MM.1S (cell line): ENCODE measurements around the gene PERCC1.
"Not testable (repeated sequence)": the region's sequence is repeated elsewhere in the genome, so short reads cannot be mapped to it uniquely, and the experiment has no call there.

Experiments
- DNase-seq: peaks from one replicate; pipeline ENCODE4 v3.0.0-alpha.2; 2015
- H2AFZ ChIP-seq: fragments of 300-600 bp; sonication (generic); 2 replicates; pipeline ENCODE4 v1.6.0; 2016; ENCODE audit warnings: antibody characterized with exemption, low read length
- H3F3A ChIP-seq: fragments of 300-600 bp; sonication (generic); 2 replicates; pipeline ENCODE4 v1.6.1; 2016; ENCODE audit warnings: mild to moderate bottlenecking, antibody characterized with exemption, low read length, moderate library complexity, mixed read lengths; ENCODE audit not compliant: insufficient read depth
- H3K27ac ChIP-seq: fragments of 300-600 bp; sonication (generic); 2 replicates; pipeline ENCODE4 v1.5.1; 2016; ENCODE audit warnings: mild to moderate bottlenecking, low read length
- H3K27me3 ChIP-seq: fragments of 300-600 bp; sonication (generic); replicated peaks from 2 replicates; pipeline ENCODE4 v1.6.0; 2016; ENCODE audit warnings: low read length; ENCODE audit not compliant: insufficient read depth
- H3K36me3 ChIP-seq: fragments of 300-600 bp; sonication (generic); replicated peaks from 2 replicates; pipeline ENCODE4 v1.6.1; 2016; ENCODE audit warnings: mild to moderate bottlenecking, low read length, mixed read lengths; ENCODE audit not compliant: insufficient read depth
- H3K4me1 ChIP-seq: fragments of 300-600 bp; sonication (generic); 2 replicates; pipeline ENCODE4 v1.6.1; 2016; ENCODE audit warnings: low read length, mixed read lengths
- H3K4me2 ChIP-seq: fragments of 300-600 bp; sonication (generic); 2 replicates; pipeline ENCODE4 v1.6.0; 2016; ENCODE audit warnings: low read depth, low read length
- H3K4me3 ChIP-seq: fragments of 300-600 bp; sonication (generic); 2 replicates; pipeline ENCODE4 v1.5.1; 2016; ENCODE audit warnings: low read length, mixed read lengths
- H3K79me2 ChIP-seq: fragments of 300-600 bp; sonication (generic); 2 replicates; pipeline ENCODE4 v1.6.1; 2016; ENCODE audit warnings: mixed run types, low read length, mixed read lengths
- H3K9ac ChIP-seq: fragments of 300-600 bp; sonication (generic); 2 replicates; pipeline ENCODE4 v1.6.1; 2016; ENCODE audit warnings: low read length, mixed read lengths
- H3K9me2 ChIP-seq: fragments of 300-600 bp; sonication (generic); replicated peaks from 2 replicates; pipeline ENCODE4 v1.6.1; 2016; ENCODE audit warnings: mild to moderate bottlenecking, low read length, mixed read lengths; ENCODE audit not compliant: insufficient read depth
- H3K9me3 ChIP-seq: fragments of 300-600 bp; sonication (generic); replicated peaks from 2 replicates; pipeline ENCODE4 v1.6.1; 2016; ENCODE audit warnings: mild to moderate bottlenecking, low read length, mixed read lengths; ENCODE audit not compliant: insufficient read depth
- H4K20me1 ChIP-seq: fragments of 300-600 bp; sonication (generic); 2 replicates; pipeline ENCODE4 v1.6.1; 2016; ENCODE audit warnings: mild to moderate bottlenecking, low read length, moderate library complexity, mixed read lengths; ENCODE audit not compliant: insufficient read depth
- EZH2 ChIP-seq: fragments of 300-600 bp; sonication (generic); optimal IDR thresholded peaks from 2 replicates; pipeline ENCODE3; 2017; ENCODE audit warnings: low read depth, mild to moderate bottlenecking, antibody characterized with exemption, low read length, mixed read lengths
- EZH2phosphoT487 ChIP-seq: fragments of 300-600 bp; sonication (generic); IDR thresholded peaks from 2 replicates; pipeline ENCODE4 v1.6.1; 2018; ENCODE audit warnings: antibody characterized with exemption, low read length
- TF ChIP-seq, protein P1 (sequence below): fragments of 300-600 bp; sonication (generic); IDR thresholded peaks from 2 replicates; pipeline ENCODE4 v1.5.1; 2016; ENCODE audit warnings: antibody characterized with exemption, low read length, mixed read lengths

PERCC1 gene

GRCh38 chr16:1438229-1439057 lies 7.6 kb downstream of the PERCC1 start:
- Histone ChIP-seq H4K20me1 (no peaks in the 10 kb centered on the region), H3F3A (no peaks in the 10 kb centered on the region), H3K4me2 (no peak overlapping the region), H3K9me2 (no peaks in the 10 kb centered on the region), H3K9me3 (no peaks in the 10 kb centered on the region), H3K27ac (no peak overlapping the region), H3K4me3 (no peak overlapping the region), H2AFZ (no peak overlapping the region), H3K36me3 (no peaks in the 10 kb centered on the region), H3K79me2 (no peaks in the 10 kb centered on the region), H3K9ac (no peak overlapping the region), H3K4me1 (no peaks in the 10 kb centered on the region), H3K27me3 (peaks cover 63% of the 10 kb centered on the region)
- no peak for DNase-seq
- TF ChIP-seq EZH2phosphoT487, result no peak
- no peak for TF ChIP-seq EZH2
- TF ChIP-seq, protein P1, sequence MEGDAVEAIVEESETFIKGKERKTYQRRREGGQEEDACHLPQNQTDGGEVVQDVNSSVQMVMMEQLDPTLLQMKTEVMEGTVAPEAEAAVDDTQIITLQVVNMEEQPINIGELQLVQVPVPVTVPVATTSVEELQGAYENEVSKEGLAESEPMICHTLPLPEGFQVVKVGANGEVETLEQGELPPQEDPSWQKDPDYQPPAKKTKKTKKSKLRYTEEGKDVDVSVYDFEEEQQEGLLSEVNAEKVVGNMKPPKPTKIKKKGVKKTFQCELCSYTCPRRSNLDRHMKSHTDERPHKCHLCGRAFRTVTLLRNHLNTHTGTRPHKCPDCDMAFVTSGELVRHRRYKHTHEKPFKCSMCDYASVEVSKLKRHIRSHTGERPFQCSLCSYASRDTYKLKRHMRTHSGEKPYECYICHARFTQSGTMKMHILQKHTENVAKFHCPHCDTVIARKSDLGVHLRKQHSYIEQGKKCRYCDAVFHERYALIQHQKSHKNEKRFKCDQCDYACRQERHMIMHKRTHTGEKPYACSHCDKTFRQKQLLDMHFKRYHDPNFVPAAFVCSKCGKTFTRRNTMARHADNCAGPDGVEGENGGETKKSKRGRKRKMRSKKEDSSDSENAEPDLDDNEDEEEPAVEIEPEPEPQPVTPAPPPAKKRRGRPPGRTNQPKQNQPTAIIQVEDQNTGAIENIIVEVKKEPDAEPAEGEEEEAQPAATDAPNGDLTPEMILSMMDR, result no peak

DNA sequence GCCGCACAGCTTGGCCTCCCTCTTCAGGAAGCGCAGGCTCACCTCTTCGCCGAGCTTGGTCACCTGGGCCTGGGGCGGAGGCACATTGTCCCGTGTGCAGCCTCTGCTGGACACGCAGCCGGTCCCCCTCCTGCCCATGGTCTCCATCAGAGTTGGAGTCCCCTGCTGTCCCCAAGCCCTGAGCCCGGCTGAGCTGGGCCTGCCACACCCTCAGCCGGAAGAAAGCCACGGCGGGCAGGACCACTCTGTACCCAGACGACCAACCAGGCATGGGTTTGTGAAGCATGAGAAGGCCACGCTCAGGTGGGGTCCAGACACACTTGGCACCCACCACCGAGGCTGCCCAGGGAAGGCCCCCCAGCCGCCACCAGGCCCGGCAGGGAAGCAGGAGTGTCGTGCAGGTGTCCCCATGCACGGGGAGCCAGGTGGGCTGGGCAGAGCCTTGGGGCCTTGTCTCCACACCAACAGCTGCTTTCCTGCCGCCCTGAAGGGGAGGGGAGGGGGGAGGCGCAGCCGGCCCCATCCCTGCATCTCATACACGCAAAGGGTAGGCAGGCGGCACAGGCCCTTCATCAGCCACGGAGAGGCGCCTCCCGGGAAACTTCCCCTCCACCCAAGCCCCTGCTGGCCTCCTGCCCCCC lies 8.3 kb downstream of the PERCC1 start:
- Histone ChIP-seq H3K9me2 (no peaks in the 10 kb centered on the region), H3K27me3 (peaks cover 56% of the 10 kb centered on the region), H3K4me3 (no peak overlapping the region), H3K79me2 (no peaks in the 10 kb centered on the region), H4K20me1 (no peaks in the 10 kb centered on the region), H3K4me2 (no peak overlapping the region), H3F3A (no peaks in the 10 kb centered on the region), H3K36me3 (no peaks in the 10 kb centered on the region), H3K9ac (no peak overlapping the region), H3K9me3 (no peaks in the 10 kb centered on the region), H3K4me1 (no peaks in the 10 kb centered on the region), H3K27ac (no peak overlapping the region), H2AFZ (no peak overlapping the region)
- no peak for DNase-seq
- TF ChIP-seq EZH2phosphoT487, result no peak
- TF ChIP-seq, protein P1, result no peak
- TF ChIP-seq EZH2, result no peak

GRCh38 chr16:1439699-1440074 lies 8.8 kb downstream of the PERCC1 start:
- H3K79me2 ChIP-seq, H3K9me3 ChIP-seq, DNase-seq, H3K36me3 ChIP-seq, H3F3A ChIP-seq, H3K4me3 ChIP-seq, H3K9ac ChIP-seq, H3K4me2 ChIP-seq, H4K20me1 ChIP-seq, H3K4me1 ChIP-seq, H3K27ac ChIP-seq, H3K9me2 ChIP-seq, H2AFZ ChIP-seq: not testable (repeated sequence)
- peaks cover 53% of the 10 kb centered on the region for H3K27me3 ChIP-seq

DNA sequence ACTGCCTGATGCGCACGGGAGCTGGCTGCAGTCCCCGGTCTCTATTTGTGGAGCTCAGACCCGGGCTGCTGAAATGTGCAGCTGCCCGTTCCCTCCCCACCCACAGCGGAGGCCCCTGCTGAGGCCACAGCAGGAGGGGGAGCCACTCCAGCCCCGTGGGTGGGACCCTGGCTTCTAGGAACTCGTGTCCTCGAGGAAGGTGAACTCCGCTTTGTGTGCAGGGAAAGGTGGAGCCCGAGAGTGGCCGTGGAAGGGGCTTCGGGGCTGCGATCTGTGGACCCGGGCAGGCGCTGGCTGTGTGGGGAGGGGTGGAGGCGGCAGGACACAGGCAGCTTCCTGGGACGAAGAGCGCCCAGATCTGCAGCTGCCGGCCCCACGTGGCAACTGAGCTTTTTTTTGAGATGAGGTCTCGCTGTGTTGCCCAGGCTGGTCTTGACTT lies 10.5 kb downstream of the PERCC1 start:
- H3K27ac ChIP-seq, result no peak overlapping the region
- H3K9ac ChIP-seq, result no peak overlapping the region
- H3F3A ChIP-seq, result no peaks in the 10 kb centered on the region
- H4K20me1 ChIP-seq, result no peaks in the 10 kb centered on the region
- H2AFZ ChIP-seq, result no peak overlapping the region
- no peaks in the 10 kb centered on the region for H3K79me2 ChIP-seq
- no peak for DNase-seq
- no peaks in the 10 kb centered on the region for H3K9me2 ChIP-seq
- no peak overlapping the region for H3K4me3 ChIP-seq
- no peak for TF ChIP-seq EZH2
- TF ChIP-seq EZH2phosphoT487, result no peak
- TF ChIP-seq, protein P1, result no peak
- no peaks in the 10 kb centered on the region for H3K9me3 ChIP-seq
- no peak overlapping the region for H3K4me2 ChIP-seq
- peaks cover 37% of the 10 kb centered on the region for H3K27me3 ChIP-seq
- H3K4me1 ChIP-seq, result no peaks in the 10 kb centered on the region
- H3K36me3 ChIP-seq, result no peaks in the 10 kb centered on the region
